Ishikawa (cell line): Measurements from ENCODE around the gene ZNF43.

Experiments used
- CEBPB ChIP-seq: IDR thresholded peaks from 2 replicates; pipeline ENCODE4 v1.6.1; 2012
- CREB1 ChIP-seq: IDR thresholded peaks from 2 replicates; pipeline ENCODE4 v1.6.1; 2012; ENCODE audit warnings: low read depth
- EP300 ChIP-seq: IDR thresholded peaks from 2 replicates; pipeline ENCODE4 v1.6.1; 2012; ENCODE audit warnings: borderline replicate concordance
- FOXM1 ChIP-seq: IDR thresholded peaks from 2 replicates; pipeline ENCODE4 v1.6.1; 2012; ENCODE audit warnings: low read depth, borderline replicate concordance
- NFIC ChIP-seq: IDR thresholded peaks from 2 replicates; pipeline ENCODE4 v1.6.1; 2012
- RAD21 ChIP-seq: IDR thresholded peaks from 2 replicates; pipeline ENCODE4 v1.6.1; 2012; ENCODE audit warnings: low read depth
- TAF1 ChIP-seq: IDR thresholded peaks from 2 replicates; pipeline ENCODE4 v1.6.1; 2012; ENCODE audit warnings: low read depth, mild to moderate bottlenecking
- YY1 ChIP-seq: IDR thresholded peaks from 2 replicates; pipeline ENCODE4 v1.6.1; 2012; ENCODE audit warnings: low read depth
- ZBTB7A ChIP-seq: IDR thresholded peaks from 2 replicates; pipeline ENCODE4 v1.6.1; 2012; ENCODE audit warnings: low read depth
- TF ChIP-seq, protein P1 (sequence below): IDR thresholded peaks from 2 replicates; pipeline ENCODE4 v1.6.1; 2012; ENCODE audit warnings: low read depth, mild to moderate bottlenecking
- TF ChIP-seq, protein P2 (sequence below): IDR thresholded peaks from 2 replicates; pipeline ENCODE4 v1.6.1; 2012
- TF ChIP-seq, protein P3 (sequence below): IDR thresholded peaks from 2 replicates; pipeline ENCODE4 v1.6.1; 2012

DNA sequence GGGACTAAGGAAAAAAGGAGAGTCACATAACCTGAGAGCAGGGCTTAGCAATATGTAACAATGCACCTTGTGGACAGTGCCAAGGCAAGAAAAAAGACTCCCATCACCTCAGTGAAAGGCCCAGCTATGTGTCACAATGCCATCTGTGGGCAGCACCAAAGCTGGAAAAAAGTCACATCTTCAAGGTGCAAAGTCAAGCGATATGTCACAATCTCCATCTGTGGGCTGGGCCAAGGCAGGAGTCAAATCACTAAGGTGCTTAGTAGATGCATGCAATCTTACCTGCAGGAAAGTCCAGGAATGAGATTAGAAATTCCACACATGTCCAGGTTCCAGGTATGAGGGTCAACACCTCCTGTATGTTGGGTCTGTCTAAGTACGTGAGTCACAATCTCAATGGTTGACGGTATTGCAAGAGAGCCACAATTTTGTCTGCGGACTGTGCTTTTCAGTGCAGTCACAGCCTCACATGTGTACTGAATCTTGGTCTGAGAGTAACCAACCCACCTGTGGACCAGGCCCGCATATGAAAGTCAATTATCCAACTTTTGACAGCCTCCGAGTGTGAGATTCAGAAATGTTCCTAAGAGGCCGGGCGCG is 14.8 kb upstream of the ZNF43 start:
- TF ChIP-seq, protein P1, sequence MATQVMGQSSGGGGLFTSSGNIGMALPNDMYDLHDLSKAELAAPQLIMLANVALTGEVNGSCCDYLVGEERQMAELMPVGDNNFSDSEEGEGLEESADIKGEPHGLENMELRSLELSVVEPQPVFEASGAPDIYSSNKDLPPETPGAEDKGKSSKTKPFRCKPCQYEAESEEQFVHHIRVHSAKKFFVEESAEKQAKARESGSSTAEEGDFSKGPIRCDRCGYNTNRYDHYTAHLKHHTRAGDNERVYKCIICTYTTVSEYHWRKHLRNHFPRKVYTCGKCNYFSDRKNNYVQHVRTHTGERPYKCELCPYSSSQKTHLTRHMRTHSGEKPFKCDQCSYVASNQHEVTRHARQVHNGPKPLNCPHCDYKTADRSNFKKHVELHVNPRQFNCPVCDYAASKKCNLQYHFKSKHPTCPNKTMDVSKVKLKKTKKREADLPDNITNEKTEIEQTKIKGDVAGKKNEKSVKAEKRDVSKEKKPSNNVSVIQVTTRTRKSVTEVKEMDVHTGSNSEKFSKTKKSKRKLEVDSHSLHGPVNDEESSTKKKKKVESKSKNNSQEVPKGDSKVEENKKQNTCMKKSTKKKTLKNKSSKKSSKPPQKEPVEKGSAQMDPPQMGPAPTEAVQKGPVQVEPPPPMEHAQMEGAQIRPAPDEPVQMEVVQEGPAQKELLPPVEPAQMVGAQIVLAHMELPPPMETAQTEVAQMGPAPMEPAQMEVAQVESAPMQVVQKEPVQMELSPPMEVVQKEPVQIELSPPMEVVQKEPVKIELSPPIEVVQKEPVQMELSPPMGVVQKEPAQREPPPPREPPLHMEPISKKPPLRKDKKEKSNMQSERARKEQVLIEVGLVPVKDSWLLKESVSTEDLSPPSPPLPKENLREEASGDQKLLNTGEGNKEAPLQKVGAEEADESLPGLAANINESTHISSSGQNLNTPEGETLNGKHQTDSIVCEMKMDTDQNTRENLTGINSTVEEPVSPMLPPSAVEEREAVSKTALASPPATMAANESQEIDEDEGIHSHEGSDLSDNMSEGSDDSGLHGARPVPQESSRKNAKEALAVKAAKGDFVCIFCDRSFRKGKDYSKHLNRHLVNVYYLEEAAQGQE, result no peak
- TF ChIP-seq EP300 (no peak), CREB1 (no peak), YY1 (no peak), ZBTB7A (no peak), RAD21 (no peak), NFIC (no peak), TAF1 (no peak), FOXM1 (no peak), CEBPB (no peak)
- TF ChIP-seq, protein P2, sequence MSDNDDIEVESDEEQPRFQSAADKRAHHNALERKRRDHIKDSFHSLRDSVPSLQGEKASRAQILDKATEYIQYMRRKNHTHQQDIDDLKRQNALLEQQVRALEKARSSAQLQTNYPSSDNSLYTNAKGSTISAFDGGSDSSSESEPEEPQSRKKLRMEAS, result no peak
- TF ChIP-seq, protein P3, sequence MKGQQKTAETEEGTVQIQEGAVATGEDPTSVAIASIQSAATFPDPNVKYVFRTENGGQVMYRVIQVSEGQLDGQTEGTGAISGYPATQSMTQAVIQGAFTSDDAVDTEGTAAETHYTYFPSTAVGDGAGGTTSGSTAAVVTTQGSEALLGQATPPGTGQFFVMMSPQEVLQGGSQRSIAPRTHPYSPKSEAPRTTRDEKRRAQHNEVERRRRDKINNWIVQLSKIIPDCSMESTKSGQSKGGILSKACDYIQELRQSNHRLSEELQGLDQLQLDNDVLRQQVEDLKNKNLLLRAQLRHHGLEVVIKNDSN, result no peak
